GM06990 (cell line): ENCODE results near the gene NDST3.

ENCODE experiments used
- DNase-seq: peaks from one replicate; pipeline ENCODE4 v3.0.0-alpha.2; 2011; ENCODE audit not compliant: insufficient read length; ENCODE audit errors: extremely low read depth
- H3K27me3 ChIP-seq: replicated peaks from 2 replicates; pipeline ENCODE4 v1.6.0; 2011; ENCODE audit warnings: low read length; ENCODE audit not compliant: control insufficient read depth, insufficient read depth
- H3K36me3 ChIP-seq: 2 replicates; pipeline ENCODE4 v1.5.1; 2011; ENCODE audit warnings: low read length; ENCODE audit not compliant: control insufficient read depth, insufficient read depth
- H3K4me3 ChIP-seq: replicated peaks from 2 replicates; pipeline ENCODE4 v1.5.1; 2011; ENCODE audit warnings: low read depth, mild to moderate bottlenecking, control low read depth, low read length
- CTCF ChIP-seq: IDR thresholded peaks from 2 replicates; pipeline ENCODE4 v1.5.1; 2011; ENCODE audit warnings: low read length, control low read depth, mild to moderate bottlenecking, inconsistent platforms; ENCODE audit not compliant: insufficient read depth, poor library complexity, severe bottlenecking

NDST3 gene

GRCh38 chr4:118226311-118227010 lies 192.2 kb downstream of the NDST3 start:
- TF ChIP-seq CTCF = no peak
- Histone ChIP-seq H3K4me3 (no peak overlapping the region), H3K27me3 (no peaks in the 10 kb centered on the region), H3K36me3 (no peaks in the 10 kb centered on the region)
- no peak for DNase-seq

DNA sequence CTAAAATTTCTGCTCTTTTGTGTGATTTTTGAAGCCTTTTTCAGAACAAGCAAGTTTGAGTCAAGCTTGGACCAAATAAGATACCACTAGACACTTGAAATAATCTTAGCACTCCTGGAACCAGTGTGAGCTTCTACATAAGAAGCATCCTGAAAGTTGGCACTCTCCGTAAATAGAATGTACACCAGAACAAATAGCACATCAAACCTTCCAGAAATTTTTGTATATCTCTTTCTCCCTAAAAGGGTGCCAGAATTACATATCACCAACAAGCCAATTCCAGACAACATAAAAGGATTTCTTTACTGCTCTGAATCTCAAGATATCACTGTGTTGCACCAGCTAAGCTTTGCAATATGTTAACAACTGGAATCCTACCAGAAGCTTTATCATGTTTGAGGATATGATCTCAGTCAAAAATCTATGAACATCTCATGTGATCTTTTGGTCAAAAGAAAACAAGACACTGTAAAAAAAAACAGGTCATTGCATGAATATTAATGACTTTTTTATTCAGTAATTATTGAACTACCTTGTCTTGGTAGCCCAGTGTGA lies 201.4 kb downstream of the NDST3 start:
- TF ChIP-seq CTCF = no peak
- no peaks in the 10 kb centered on the region for H3K27me3 ChIP-seq
- no peak for DNase-seq
- no peak overlapping the region for H3K4me3 ChIP-seq
- no peaks in the 10 kb centered on the region for H3K36me3 ChIP-seq

- H3K4me3 ChIP-seq = no peak overlapping the region
- DNase-seq = no peak
- H3K27me3 ChIP-seq = no peaks in the 10 kb centered on the region
- no peaks in the 10 kb centered on the region for H3K36me3 ChIP-seq
- TF ChIP-seq CTCF = no peak
These were observed 203.2 kb downstream of the NDST3 start for GRCh38 chr4:118237531-118237930.

GRCh38 chr4:118249890-118250289 lies 215.6 kb downstream of the NDST3 start:
- Histone ChIP-seq H3K36me3 (no peaks in the 10 kb centered on the region), H3K27me3 (no peaks in the 10 kb centered on the region), H3K4me3 (no peak overlapping the region)
- no peak for TF ChIP-seq CTCF
- no peak for DNase-seq

DNA sequence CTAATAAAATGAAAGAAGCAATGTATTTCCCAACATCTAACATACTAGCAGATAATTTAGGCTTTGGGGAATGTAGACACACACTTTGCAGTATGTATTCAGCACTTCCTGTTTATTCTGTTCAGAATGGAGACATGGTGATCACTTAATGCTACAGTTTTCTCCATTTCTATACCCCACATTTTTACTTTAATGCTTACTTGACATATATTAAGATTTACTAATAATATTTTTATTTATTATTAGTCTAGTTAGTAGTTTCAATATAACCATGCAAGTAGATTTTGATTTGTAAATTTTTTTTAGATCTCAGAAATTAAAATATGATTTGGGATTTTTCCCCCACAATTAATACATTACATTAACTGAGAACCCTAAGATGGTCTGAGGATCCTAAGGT lies 220.1 kb downstream of the NDST3 start:
- no peak for DNase-seq
- Histone ChIP-seq H3K27me3 (no peaks in the 10 kb centered on the region), H3K36me3 (no peaks in the 10 kb centered on the region), H3K4me3 (no peak overlapping the region)
- no peak for TF ChIP-seq CTCF
